Measurements from ENCODE around the gene TRPV6. TPM values are rescaled to one million over a fixed set of nuclear protein-coding genes. Genes with fewer than 3 reads are reported as not detected.

TRPV6 gene
- total RNA-seq, 1 donor from 2014 or later: 0.38 TPM

DNA sequence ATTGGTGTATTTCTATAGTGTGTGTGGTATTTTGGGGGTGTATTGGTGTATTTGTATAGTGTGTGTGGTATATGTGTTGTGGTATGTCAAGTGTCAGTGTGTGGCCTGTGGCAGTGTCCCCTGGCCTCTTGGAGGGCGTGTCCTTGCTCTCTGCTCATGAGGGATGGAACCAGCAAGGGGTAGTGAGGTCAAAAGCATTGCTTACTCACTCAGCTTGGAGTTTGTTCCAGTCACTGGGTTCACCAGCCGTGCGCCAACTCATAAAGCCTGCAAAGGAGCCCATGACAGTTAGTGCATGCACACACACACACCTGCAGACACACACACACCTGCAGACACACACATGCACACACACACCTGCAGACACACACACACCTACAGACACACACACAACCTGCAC lies 4.3 kb upstream of the TRPV6 start:
- no peaks in the 10 kb centered on the region for H3K9me3 ChIP-seq
- H3K36me3 ChIP-seq: no peaks in the 10 kb centered on the region
- TF ChIP-seq, protein P1, sequence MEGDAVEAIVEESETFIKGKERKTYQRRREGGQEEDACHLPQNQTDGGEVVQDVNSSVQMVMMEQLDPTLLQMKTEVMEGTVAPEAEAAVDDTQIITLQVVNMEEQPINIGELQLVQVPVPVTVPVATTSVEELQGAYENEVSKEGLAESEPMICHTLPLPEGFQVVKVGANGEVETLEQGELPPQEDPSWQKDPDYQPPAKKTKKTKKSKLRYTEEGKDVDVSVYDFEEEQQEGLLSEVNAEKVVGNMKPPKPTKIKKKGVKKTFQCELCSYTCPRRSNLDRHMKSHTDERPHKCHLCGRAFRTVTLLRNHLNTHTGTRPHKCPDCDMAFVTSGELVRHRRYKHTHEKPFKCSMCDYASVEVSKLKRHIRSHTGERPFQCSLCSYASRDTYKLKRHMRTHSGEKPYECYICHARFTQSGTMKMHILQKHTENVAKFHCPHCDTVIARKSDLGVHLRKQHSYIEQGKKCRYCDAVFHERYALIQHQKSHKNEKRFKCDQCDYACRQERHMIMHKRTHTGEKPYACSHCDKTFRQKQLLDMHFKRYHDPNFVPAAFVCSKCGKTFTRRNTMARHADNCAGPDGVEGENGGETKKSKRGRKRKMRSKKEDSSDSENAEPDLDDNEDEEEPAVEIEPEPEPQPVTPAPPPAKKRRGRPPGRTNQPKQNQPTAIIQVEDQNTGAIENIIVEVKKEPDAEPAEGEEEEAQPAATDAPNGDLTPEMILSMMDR (IDR thresholded peaks at IDR 0.05): no peak
- DNase-seq: peak; percentile 16
- intact Hi-C loops (cut with DNase I): no loop called here
- no peak overlapping the region for H3K27ac ChIP-seq
- H3K4me1 ChIP-seq: no peaks in the 10 kb centered on the region
- no peak for ATAC-seq
- H3K4me3 ChIP-seq: no peak overlapping the region
- no peaks in the 10 kb centered on the region for H3K27me3 ChIP-seq

DNA sequence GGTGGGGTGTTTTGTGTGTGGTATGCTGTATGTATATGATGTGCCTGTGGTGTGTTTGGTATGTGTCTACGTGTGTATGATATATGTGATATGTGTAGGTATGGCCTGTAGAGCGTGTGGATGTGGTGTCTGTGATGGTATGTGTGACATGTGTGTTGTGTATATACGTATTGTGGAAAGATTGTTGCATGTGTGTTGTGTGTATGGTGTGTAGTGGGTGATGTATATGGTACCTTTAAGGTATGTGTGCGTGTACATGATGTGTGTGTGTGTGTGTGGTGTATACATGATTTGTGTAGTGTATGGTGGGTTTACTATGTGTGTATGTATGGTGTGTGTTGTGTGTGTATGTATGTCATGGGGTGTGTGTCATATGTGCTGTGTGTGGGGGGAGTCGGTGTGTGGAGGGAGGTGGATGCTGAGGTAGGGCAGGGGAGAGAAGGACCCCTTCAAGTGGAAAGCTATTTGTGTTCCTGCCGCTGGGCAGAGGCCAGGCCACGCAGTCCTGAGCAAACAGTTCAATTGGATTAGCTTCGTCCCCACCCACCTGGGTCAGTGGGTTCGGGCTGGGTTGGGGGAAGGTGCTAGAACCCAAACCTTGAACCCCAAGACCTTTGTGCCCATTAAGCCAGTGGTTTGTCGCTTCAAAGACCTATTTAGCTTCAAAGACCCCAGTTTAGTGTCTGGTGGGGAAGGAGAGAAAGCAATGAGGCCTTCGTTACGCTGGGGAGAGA lies 1.9 kb upstream of the TRPV6 start:
- no peaks in the 10 kb centered on the region for H3K27me3 ChIP-seq
- no peak overlapping the region for H3K27ac ChIP-seq
- no peaks in the 10 kb centered on the region for H3K4me1 ChIP-seq
- no peak for ATAC-seq
- H3K4me3 ChIP-seq: no peak overlapping the region
- TF ChIP-seq, protein P1 (IDR thresholded peaks at IDR 0.05): no peak
- H3K36me3 ChIP-seq: no peaks in the 10 kb centered on the region
- no peaks in the 10 kb centered on the region for H3K9me3 ChIP-seq
- DNase-seq: peak; percentile 25
- intact Hi-C loops (cut with DNase I): no loop called here

DNA sequence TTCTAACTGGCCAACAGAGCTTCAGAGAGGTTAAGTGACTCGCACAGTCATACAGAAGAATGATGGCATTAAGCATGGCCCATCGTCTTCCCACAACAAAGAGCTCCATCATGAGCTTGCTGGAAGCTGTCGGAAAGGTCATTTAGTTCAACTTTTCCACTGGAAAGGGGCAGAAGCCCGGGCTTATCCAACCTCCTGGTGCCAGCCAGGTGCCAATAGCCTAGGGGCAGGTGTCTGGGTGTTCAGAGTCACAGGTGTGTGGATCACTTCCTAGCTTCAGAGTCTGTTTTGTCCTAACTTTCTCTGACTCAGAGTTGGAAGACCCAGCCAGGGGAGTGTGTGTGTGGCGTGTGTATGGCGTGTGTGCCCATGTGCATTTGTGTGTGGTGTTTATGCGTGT lies 1.3 kb upstream of the TRPV6 start:
- Histone ChIP-seq H3K4me1 (no peaks in the 10 kb centered on the region), H3K27ac (no peak overlapping the region), H3K36me3 (no peaks in the 10 kb centered on the region), H3K4me3 (no peak overlapping the region), H3K9me3 (no peaks in the 10 kb centered on the region), H3K27me3 (no peaks in the 10 kb centered on the region)
- ATAC-seq: no peak
- TF ChIP-seq, protein P1 (IDR thresholded peaks at IDR 0.05): no peak
- intact Hi-C loops (cut with DNase I): no loop called here
- DNase-seq: peak; percentile 15

DNA sequence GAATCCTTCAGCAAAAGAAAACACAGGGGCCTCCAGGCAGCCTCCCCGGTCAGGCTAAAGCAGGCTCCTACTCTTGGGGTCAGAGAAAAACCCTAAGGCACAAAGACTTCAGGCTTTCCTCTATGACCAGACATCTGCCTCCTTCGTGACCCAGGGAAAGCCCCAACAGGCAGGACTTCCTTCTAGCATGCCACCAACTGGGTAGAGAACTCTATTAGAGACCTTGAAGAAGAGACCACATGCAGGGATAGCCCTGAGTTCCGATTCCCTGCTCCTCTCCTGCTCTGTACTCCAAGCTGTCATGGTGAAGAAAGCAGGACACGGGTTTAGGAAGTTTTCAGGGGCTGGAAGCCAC lies 1.3 kb downstream of the TRPV6 start:
- intact Hi-C loops (cut with DNase I): no loop called here
- no peaks in the 10 kb centered on the region for H3K36me3 ChIP-seq
- H3K4me3 ChIP-seq: no peak overlapping the region
- H3K9me3 ChIP-seq: no peaks in the 10 kb centered on the region
- H3K27me3 ChIP-seq: peaks cover 4% of the 10 kb centered on the region
- DNase-seq (no peak), ATAC-seq (no peak)
- TF ChIP-seq, protein P1 (IDR thresholded peaks at IDR 0.05): no peak
- no peaks in the 10 kb centered on the region for H3K4me1 ChIP-seq
- no peak overlapping the region for H3K27ac ChIP-seq

DNA sequence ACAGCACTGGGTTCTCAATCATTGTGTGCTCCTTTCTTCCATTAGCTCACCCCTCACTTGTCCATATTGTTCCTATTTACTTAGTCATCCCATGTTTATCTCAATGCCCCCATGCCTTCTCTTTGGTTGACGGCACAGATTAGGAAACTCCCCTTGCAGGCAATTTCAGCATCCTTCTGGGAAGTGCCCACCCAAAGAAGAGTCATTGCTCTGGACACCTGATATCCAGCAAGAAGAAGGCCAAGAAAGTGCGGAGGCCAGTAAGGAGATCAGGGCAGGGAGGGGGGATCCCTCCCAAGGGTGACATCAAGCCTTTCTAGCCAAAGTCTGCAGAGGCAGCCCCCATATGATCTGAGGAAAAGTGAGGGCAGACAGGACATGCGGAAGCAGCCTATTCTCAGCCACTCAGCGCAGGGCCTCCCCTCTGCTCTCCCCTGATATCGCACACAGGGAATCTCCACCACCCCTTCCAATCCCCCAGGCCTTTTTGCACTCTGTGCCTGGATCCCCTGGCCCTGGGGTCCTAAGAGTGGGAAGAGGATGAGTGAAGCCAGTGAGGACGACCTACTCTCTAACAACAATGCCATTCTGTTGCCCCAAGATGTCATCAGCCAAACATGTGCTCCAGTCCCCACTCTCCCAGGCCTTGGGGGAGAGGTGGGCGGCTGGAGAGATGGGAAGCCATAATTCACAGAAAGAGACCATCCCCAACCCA lies 1.8 kb downstream of the TRPV6 start:
- peaks cover 4% of the 10 kb centered on the region for H3K27me3 ChIP-seq
- peak; percentile 36 for DNase-seq
- no peak overlapping the region for H3K4me3 ChIP-seq
- no peaks in the 10 kb centered on the region for H3K9me3 ChIP-seq
- intact Hi-C loops (cut with DNase I): no loop called here
- TF ChIP-seq, protein P1 (IDR thresholded peaks at IDR 0.05): no peak
- no peak overlapping the region for H3K27ac ChIP-seq
- ATAC-seq: no peak
- no peaks in the 10 kb centered on the region for H3K4me1 ChIP-seq
- no peaks in the 10 kb centered on the region for H3K36me3 ChIP-seq

Measured in upper lobe of right lung (tissue), 1 donor.